A549 (cell line): ENCODE measurements around the gene DOK6. TPM values are rescaled to one million over a fixed set of nuclear protein-coding genes. Genes with fewer than 3 reads are reported as not detected.
A peak's percentile ranks its signal among the peaks of the same experiment; 100 is the strongest.

Source experiments
- ATAC-seq, 2 experiments: fragments of 200-7000 bp in 1 of 2; fragments of >200 bp in 1 of 2; cut with Nextera tagmentation in 1 of 2; cut with Tn5 transposase in 1 of 2; 3 replicates each; pipeline versions ENCODE4 v1.8.0 to v1.9.1; 2018 to 2020; ENCODE audit warnings: mild to moderate bottlenecking in 1 of 2, moderate library complexity in 1 of 2
- CTCF ChIA-PET: fragments of 300-600 bp; sonication (Branson Sonifier 250); formaldehyde crosslinking; extraction: SDS; loops from one replicate; lab custom pipeline; 2021; ENCODE audit warnings: antibody characterized with exemption, inconsistent platforms; lab: Yijun Ruan, JAX
- POLR2A ChIA-PET: fragments of 350-600 bp; formaldehyde crosslinking; extraction: SDS; loops from one replicate; lab custom pipeline; 2021; ENCODE audit warnings: antibody characterized with exemption, inconsistent platforms; lab: Yijun Ruan, JAX
- DNase-seq, 2 experiments: peaks; one replicate each; pipeline versions ENCODE4 v3.0.0 to v3.0.0-alpha.2; 2011 to 2016; ENCODE audit warnings: low read depth in 1 of 2, low spot score in 1 of 2
- FAIRE-seq: peaks from 2 replicates; lab custom pipeline; 2011; peaks lifted over from hg19 to GRCh38; lab: Jason Lieb, UNC
- H3K27ac ChIP-seq, 2 experiments: fragments of >200 bp; sonication (Bioruptor Twin); formaldehyde crosslinking; 3 replicates each; pipeline ENCODE4 v1.5.1; 2016 to 2017
- H3K4me1 ChIP-seq: fragments of >200 bp; sonication (Bioruptor Twin); formaldehyde crosslinking; 3 replicates; pipeline ENCODE4 v1.6.1; 2016
- H3K4me2 ChIP-seq: fragments of >200 bp; sonication (Bioruptor Twin); formaldehyde crosslinking; 3 replicates; pipeline ENCODE4 v1.6.1; 2016
- H3K4me3 ChIP-seq: fragments of >200 bp; sonication (Bioruptor Twin); formaldehyde crosslinking; 3 replicates; pipeline ENCODE4 v1.5.1; 2016
- H3K9me3 ChIP-seq: fragments of >200 bp; sonication (Bioruptor Twin); formaldehyde crosslinking; 3 replicates; pipeline ENCODE4 v1.6.1; 2016
- CBX2 ChIP-seq: fragments of 200-600 bp; sonication (generic); IDR thresholded peaks from 2 replicates; pipeline ENCODE4 v1.6.1; 2016; ENCODE audit warnings: low read depth, mild to moderate bottlenecking, borderline replicate concordance
- CHD2 ChIP-seq: fragments of 150-350 bp; IDR thresholded peaks from 2 replicates; pipeline ENCODE4 v1.6.1; 2014; ENCODE audit warnings: low read length; ENCODE audit not compliant: partially characterized antibody
- CHD4 ChIP-seq: fragments of 200-600 bp; sonication (generic); IDR thresholded peaks from 2 replicates; pipeline ENCODE4 v1.6.1; 2016; ENCODE audit warnings: antibody characterized with exemption, mild to moderate bottlenecking, borderline replicate concordance
- CTCF ChIP-seq: fragments of >200 bp; sonication (Bioruptor Twin); formaldehyde crosslinking; IDR thresholded peaks from 3 replicates; pipeline ENCODE4 v1.5.1; 2016
- EHF ChIP-seq: fragments of 250-450 bp; sonication (Bioruptor Pico); IDR thresholded peaks from 2 replicates; pipeline ENCODE4 v1.5.0; 2020; ENCODE audit warnings: mild to moderate bottlenecking
- EHMT2 ChIP-seq: fragments of 200-600 bp; sonication (generic); IDR thresholded peaks from 2 replicates; pipeline ENCODE4 v1.6.1; 2016; ENCODE audit warnings: antibody characterized with exemption, low read depth, mild to moderate bottlenecking, moderate library complexity
- ELK1 ChIP-seq: fragments of 150-350 bp; IDR thresholded peaks from 2 replicates; pipeline ENCODE4 v1.6.1; 2014; ENCODE audit warnings: low read depth, mild to moderate bottlenecking, low read length
- ESRRA ChIP-seq: fragments of 150-350 bp; IDR thresholded peaks from 2 replicates; pipeline ENCODE4 v1.6.1; 2014; ENCODE audit warnings: mild to moderate bottlenecking, low read length, borderline replicate concordance
- HDAC2 ChIP-seq: fragments of 200-600 bp; sonication (generic); IDR thresholded peaks from 2 replicates; pipeline ENCODE4 v1.6.1; 2016
- HES2 ChIP-seq: fragments of >200 bp; sonication (Bioruptor Twin); formaldehyde crosslinking; IDR thresholded peaks from 2 replicates; pipeline ENCODE4 v1.6.1; 2016
- HEYL ChIP-seq: fragments of 250-450 bp; sonication (Bioruptor Pico); IDR thresholded peaks from 2 replicates; pipeline ENCODE4 v1.8.0; 2021; ENCODE audit warnings: mild to moderate bottlenecking, moderate library complexity
- HOXA7 ChIP-seq: fragments of 250-450 bp; sonication (Bioruptor Pico); IDR thresholded peaks from 2 replicates; pipeline ENCODE4 v1.5.0; 2020; ENCODE audit warnings: mild to moderate bottlenecking, moderate library complexity
- JUNB ChIP-seq: fragments of >200 bp; sonication (Bioruptor Twin); formaldehyde crosslinking; IDR thresholded peaks from 2 replicates; pipeline ENCODE4 v1.6.1; 2016
- KDM5A ChIP-seq: fragments of 200-600 bp; sonication (generic); IDR thresholded peaks from 2 replicates; pipeline ENCODE4 v1.6.1; 2016; ENCODE audit warnings: antibody characterized with exemption, mild to moderate bottlenecking
- MAZ ChIP-seq: fragments of 150-350 bp; IDR thresholded peaks from 2 replicates; pipeline ENCODE4 v1.6.1; 2014; ENCODE audit warnings: antibody characterized with exemption, low read depth, low read length, borderline replicate concordance
- NR3C1 ChIP-seq: fragments of >200 bp; sonication (Bioruptor Twin); formaldehyde crosslinking; IDR thresholded peaks from 3 replicates; pipeline ENCODE4 v1.6.1; 2017
- PHF8 ChIP-seq: fragments of 200-600 bp; sonication (generic); IDR thresholded peaks from 2 replicates; pipeline ENCODE4 v1.6.1; 2016; ENCODE audit warnings: low read depth, mild to moderate bottlenecking, antibody characterized with exemption, moderate library complexity, borderline replicate concordance
- POLR2A ChIP-seq: IDR thresholded peaks from 2 replicates; pipeline ENCODE4 v1.6.1; 2012; ENCODE audit warnings: mild to moderate bottlenecking, low read length
- RARB ChIP-seq: fragments of 250-450 bp; sonication (Bioruptor Pico); IDR thresholded peaks from 2 replicates; pipeline ENCODE4 v1.8.0; 2021; ENCODE audit warnings: mild to moderate bottlenecking, moderate library complexity
- RFX5 ChIP-seq: fragments of 450-650 bp; IDR thresholded peaks from 2 replicates; pipeline ENCODE4 v1.7.1; 2014; ENCODE audit warnings: antibody characterized with exemption, mild to moderate bottlenecking, moderate library complexity
- SMC3 ChIP-seq: fragments of >200 bp; sonication (Bioruptor Twin); formaldehyde crosslinking; IDR thresholded peaks from 3 replicates; pipeline ENCODE4 v1.6.1; 2018; ENCODE audit warnings: inconsistent platforms
- SREBF2 ChIP-seq: fragments of 450-650 bp; IDR thresholded peaks from 2 replicates; pipeline ENCODE4 v1.6.1; 2014; ENCODE audit warnings: mild to moderate bottlenecking, moderate library complexity
- TFCP2L1 ChIP-seq: fragments of 250-450 bp; sonication (Bioruptor Pico); IDR thresholded peaks from 2 replicates; pipeline ENCODE4 v1.5.0; 2021; ENCODE audit warnings: mild to moderate bottlenecking
- TP53 ChIP-seq: fragments of 250-450 bp; sonication (Bioruptor Pico); IDR thresholded peaks from 2 replicates; pipeline ENCODE4 v1.5.0; 2021; ENCODE audit warnings: mild to moderate bottlenecking, moderate library complexity
- USF2 ChIP-seq: fragments of 450-650 bp; IDR thresholded peaks from 2 replicates; pipeline ENCODE4 v1.6.1; 2014; ENCODE audit warnings: antibody characterized with exemption
- ZNF302 ChIP-seq: fragments of 250-450 bp; sonication (Bioruptor Pico); IDR thresholded peaks from 2 replicates; pipeline ENCODE4 v1.9.0; 2021; ENCODE audit warnings: inconsistent platforms, mild to moderate bottlenecking, moderate library complexity
- ZSCAN20 ChIP-seq: fragments of 250-450 bp; sonication (Bioruptor Pico); IDR thresholded peaks from 2 replicates; pipeline ENCODE4 v1.8.0; 2022; ENCODE audit warnings: mild to moderate bottlenecking, moderate library complexity
- WGBS: methylation state at CpG from one replicate; pipeline ENCODE4 v1.1.6; 2017; ENCODE audit errors: missing lambda C conversion rate; 5-methylcytosine and 5-hydroxymethylcytosine counted together
- polyA plus RNA-seq, 4 experiments: library from polyadenylated mRNA; depleted of rRNA in 3 of 4; stranded (reverse); fragments of >200 nt; fragmentation: RNase III in 1 of 4; extraction: RNeasy Plus Mini Kit Qiagen cat#74134 plus additional on column Dnase treatment in 1 of 4; gene quantifications; 2 replicates in 3 of 4; 3 replicates in 1 of 4; pipeline ENCODE4 v1.2.3, GENCODE V29; 2011 to 2017
- TF ChIP-seq, protein P1 (sequence below): IDR thresholded peaks from 2 replicates; pipeline ENCODE4 v1.6.1; 2012
- TF ChIP-seq, protein P2 (sequence below): IDR thresholded peaks from 2 replicates; pipeline ENCODE4 v1.6.1; 2012; ENCODE audit warnings: low read depth, borderline replicate concordance
- TF ChIP-seq, protein P3 (sequence below): fragments of 250-450 bp; sonication (Bioruptor Pico); IDR thresholded peaks from 2 replicates; pipeline ENCODE4 v1.5.0; 2021; ENCODE audit warnings: mild to moderate bottlenecking, moderate library complexity, borderline replicate concordance

The DOK6 gene
- polyA plus RNA-seq, 2 of the 4 experiments (the other 2 are of a cell fraction): not detected

DNA sequence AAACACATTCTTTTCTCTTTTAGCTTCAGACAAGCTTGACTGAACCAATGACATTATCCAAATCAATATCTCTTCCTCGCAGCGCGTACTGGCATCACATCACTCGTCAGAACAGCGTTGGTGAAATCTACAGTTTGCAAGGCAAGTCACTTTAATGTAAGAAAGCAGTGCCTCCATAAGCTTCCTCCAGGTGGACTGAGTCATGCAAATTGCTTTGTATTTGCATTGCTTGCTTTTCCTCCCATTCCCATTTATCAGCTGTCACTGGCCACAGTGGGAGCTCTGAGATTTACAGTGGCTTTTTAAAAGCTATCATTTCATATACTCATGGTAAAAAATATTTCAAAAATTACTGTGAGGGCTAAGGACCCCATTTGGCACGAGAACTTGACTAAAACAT, 357.0 kb downstream of the DOK6 start:
- 74% methylated on average over 6 of the region's 6 CpGs for WGBS
- CTCF ChIA-PET: no interaction called here
- TF ChIP-seq PHF8: no peak
- TF ChIP-seq ESRRA: no peak
- no peak for TF ChIP-seq CBX2
- no peak; a peak in 1 of 6 replicates for ATAC-seq
- peak in 1 of 2 experiments; percentile 15 for DNase-seq
- no peak overlapping the region for H3K4me2 ChIP-seq
- POLR2A ChIA-PET: no interaction called here
- no peak overlapping the region for H3K4me3 ChIP-seq
- H3K4me1 ChIP-seq: peaks cover 13% of the 10 kb centered on the region; the same call in 1 of the 3 replicates
- no peak for FAIRE-seq
- no peaks in the 10 kb centered on the region for H3K9me3 ChIP-seq
- H3K27ac ChIP-seq: no peak overlapping the region

- Histone ChIP-seq H3K27ac (no peak overlapping the region), H3K9me3 (no peaks in the 10 kb centered on the region), H3K4me3 (no peak overlapping the region), H3K4me2 (no peak overlapping the region), H3K4me1 (0 out of 3 replicates have a peak, but pooled peaks cover 9% of the 10 kb centered on the region)
- TF ChIP-seq RFX5 (no peak), MAZ (no peak), KDM5A (no peak), SREBF2 (no peak), CTCF (no peak), TFCP2L1 (CRISPR knock-in tag) (no peak), HEYL (CRISPR knock-in tag) (no peak), EHF (no peak), CHD2 (no peak), ELK1 (no peak), HOXA7 (CRISPR knock-in tag) (no peak), EHMT2 (no peak), TP53 (CRISPR knock-in tag) (no peak)
- TF ChIP-seq, protein P1, sequence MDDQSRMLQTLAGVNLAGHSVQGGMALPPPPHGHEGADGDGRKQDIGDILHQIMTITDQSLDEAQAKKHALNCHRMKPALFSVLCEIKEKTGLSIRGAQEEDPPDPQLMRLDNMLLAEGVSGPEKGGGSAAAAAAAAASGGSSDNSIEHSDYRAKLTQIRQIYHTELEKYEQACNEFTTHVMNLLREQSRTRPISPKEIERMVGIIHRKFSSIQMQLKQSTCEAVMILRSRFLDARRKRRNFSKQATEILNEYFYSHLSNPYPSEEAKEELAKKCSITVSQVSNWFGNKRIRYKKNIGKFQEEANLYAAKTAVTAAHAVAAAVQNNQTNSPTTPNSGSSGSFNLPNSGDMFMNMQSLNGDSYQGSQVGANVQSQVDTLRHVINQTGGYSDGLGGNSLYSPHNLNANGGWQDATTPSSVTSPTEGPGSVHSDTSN: no peak
- TF ChIP-seq, protein P2, sequence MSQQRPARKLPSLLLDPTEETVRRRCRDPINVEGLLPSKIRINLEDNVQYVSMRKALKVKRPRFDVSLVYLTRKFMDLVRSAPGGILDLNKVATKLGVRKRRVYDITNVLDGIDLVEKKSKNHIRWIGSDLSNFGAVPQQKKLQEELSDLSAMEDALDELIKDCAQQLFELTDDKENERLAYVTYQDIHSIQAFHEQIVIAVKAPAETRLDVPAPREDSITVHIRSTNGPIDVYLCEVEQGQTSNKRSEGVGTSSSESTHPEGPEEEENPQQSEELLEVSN: no peak
- CTCF ChIA-PET: no interaction called here
- FAIRE-seq (no peak), ATAC-seq (no peak), DNase-seq (no peak)
- POLR2A ChIA-PET: no interaction called here
Measured at GRCh38 chr18:69758458-69758857, 357.8 kb downstream of the DOK6 start.

GRCh38 chr18:69759046-69759445, 358.4 kb downstream of the DOK6 start:
- DNase-seq: no peak
- Histone ChIP-seq H3K9me3 (no peaks in the 10 kb centered on the region), H3K4me2 (no peak overlapping the region), H3K4me3 (no peak overlapping the region), H3K4me1 (0 out of 3 replicates have a peak, but pooled peaks cover 9% of the 10 kb centered on the region), H3K27ac (no peak overlapping the region)
- FAIRE-seq: no peak
- 70% methylated on average over 2 of the region's 2 CpGs for WGBS
- no peak for ATAC-seq
- CTCF ChIA-PET: no interaction called here
- POLR2A ChIA-PET: no interaction called here
- no peak for TF ChIP-seq NR3C1
- TF ChIP-seq HES2: no peak
- no peak for TF ChIP-seq RFX5
- no peak for TF ChIP-seq TFCP2L1 (CRISPR knock-in tag)
- TF ChIP-seq HDAC2: no peak
- no peak for TF ChIP-seq SMC3
- TF ChIP-seq, protein P3, sequence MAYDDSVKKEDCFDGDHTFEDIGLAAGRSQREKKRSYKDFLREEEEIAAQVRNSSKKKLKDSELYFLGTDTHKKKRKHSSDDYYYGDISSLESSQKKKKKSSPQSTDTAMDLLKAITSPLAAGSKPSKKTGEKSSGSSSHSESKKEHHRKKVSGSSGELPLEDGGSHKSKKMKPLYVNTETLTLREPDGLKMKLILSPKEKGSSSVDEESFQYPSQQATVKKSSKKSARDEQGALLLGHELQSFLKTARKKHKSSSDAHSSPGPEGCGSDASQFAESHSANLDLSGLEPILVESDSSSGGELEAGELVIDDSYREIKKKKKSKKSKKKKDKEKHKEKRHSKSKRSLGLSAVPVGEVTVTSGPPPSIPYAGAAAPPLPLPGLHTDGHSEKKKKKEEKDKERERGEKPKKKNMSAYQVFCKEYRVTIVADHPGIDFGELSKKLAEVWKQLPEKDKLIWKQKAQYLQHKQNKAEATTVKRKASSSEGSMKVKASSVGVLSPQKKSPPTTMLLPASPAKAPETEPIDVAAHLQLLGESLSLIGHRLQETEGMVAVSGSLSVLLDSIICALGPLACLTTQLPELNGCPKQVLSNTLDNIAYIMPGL (CRISPR knock-in tag): no peak
- no peak for TF ChIP-seq ESRRA
- no peak for TF ChIP-seq HEYL (CRISPR knock-in tag)
- TF ChIP-seq RARB (CRISPR knock-in tag): no peak
- no peak for TF ChIP-seq JUNB
- TF ChIP-seq ZNF302: no peak
- no peak for TF ChIP-seq POLR2A
- TF ChIP-seq ZSCAN20 (CRISPR knock-in tag): no peak
- no peak for TF ChIP-seq USF2
- no peak for TF ChIP-seq CHD4
